Activated CD4-positive, alpha-beta T cell treated with anti-CD3 and anti-CD28 coated beads, Interleukin-10, Interleukin-2, amounts not matched to agents 100 ng/mL and 50 ng/mL, durations not matched to agents 16 hours and 8 hours (primary cell): ENCODE data around the gene PNPLA2.

Experiments used
- DNase-seq: peaks from one replicate; pipeline ENCODE4 v3.0.0-alpha.2; 2020

The PNPLA2 gene

DNA sequence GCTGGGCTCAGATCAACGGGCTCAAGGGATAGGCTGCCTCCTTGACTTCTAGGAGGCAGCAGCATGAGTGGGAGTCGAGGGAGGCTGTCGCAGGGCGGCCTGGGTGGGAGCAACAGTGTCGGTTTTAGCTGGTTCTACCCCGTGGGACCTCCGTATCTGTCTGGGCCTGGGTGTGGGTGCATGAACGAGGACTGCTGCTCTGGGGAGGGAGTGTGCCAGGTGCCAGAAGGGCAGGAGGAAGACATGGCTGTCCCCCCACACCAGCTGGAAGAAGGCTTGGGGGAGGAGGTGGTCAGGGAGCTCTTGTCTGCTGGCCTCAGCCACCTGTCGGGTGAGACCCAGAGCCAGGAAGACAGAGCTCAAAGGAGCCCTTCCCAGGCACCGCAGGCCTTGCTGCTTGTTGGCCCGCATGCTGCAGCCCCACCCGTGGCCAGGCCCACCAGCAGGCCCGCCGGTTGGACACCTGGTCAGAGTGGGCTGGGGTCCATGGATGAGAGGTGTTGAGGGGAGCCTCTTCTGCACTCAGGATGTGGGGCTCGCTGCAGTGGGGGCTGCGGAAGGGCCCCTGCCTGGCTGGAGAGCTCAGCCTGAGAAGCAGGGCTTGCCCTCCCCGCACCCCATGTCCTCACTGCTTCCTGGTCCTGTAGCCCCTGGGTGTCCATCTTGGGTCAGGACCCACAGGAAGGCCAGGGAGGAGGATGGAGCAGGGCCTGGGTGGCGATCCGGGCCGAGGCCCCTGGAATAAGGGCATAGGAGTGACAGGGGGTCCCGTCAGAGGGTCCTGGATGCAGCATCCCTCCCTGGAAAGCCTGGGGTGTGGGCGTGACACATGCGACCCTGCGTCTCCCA is 32.3 kb upstream of the PNPLA2 start:
- DNase-seq: no peak

DNA sequence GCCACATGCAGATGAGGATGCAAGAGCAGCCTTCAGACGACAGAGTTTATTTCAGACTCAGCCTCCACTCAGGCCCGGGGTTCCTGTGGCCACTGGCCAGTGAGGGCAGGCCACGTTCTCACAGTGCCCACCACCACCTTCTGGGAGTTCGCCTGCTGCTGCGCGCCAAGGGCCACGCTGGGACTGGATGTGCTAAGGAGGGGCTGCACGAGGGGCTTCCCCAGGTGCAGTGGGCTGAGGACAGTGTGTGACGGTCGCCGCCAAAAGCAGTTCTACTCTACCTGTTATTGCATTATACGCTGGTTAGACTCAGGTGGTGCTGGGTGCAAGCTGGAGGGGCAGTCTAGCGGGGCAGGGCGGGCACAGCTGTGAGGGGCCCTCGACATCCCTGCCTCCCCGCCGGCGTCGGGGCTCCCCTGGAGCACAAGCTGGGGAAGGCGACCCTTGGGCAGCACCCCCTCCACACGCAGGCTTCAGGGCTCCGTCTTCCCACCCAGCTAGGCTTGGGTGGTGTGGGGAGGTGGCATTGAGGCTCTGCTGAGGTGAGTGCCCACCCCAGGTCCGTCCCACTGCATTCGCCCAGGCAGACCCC is 31.5 kb upstream of the PNPLA2 start:
- DNase-seq: no peak

GRCh38 chr11:788009-788640 is 30.6 kb upstream of the PNPLA2 start:
- no peak for DNase-seq

- DNase-seq: no peak
These were observed 29.5 kb upstream of the PNPLA2 start for GRCh38 chr11:788953-789940.

- DNase-seq: peak; percentile 74
These were observed 28.8 kb upstream of the PNPLA2 start, which contains the start of gene CEND1 for GRCh38 chr11:789943-790342. Gene CEND1 (minus strand): TSS chr11:790090. CDS start chr11:788576, 1,514 bp downstream.

DNA sequence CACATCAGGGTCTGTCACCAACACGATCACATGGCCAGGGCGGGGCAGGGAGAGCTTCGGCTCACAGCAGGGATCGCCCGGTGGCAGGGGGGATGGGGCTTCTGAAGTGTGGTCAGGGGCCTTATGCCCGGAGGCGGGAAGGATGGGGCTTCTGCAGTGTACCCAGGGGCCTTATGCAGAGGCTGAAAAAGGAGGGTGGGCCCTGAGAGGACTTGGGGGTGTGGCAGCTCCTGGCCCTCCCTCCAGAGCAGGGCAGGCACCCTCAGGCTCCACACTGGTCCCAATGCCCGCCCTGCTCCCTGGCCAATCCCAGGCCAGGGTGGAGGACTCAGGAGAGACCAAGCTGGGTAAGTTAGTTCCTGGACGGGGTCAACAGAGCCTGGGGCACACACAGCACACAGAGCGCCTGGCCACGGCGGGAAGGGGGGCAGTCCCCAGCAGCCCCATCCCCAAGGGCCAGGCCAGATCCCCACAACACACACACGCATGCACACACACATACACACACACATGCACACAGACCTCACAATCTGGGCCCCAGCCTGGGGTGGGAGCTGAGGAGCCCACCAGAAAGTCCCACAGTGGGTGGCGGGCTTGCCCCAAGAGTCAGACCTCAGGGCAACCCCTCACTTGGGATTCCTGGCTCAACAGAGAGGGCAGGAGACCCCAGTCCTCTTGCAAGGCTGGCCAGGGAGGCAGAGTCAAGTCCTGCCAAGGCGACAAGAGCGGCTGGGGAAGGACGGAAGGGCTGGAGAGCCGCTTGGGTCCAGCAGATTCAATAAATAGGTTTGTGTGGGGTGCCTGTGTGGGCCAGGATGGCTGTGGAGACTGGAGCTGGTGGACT is 27.8 kb upstream of the PNPLA2 start:
- DNase-seq: no peak

DNA sequence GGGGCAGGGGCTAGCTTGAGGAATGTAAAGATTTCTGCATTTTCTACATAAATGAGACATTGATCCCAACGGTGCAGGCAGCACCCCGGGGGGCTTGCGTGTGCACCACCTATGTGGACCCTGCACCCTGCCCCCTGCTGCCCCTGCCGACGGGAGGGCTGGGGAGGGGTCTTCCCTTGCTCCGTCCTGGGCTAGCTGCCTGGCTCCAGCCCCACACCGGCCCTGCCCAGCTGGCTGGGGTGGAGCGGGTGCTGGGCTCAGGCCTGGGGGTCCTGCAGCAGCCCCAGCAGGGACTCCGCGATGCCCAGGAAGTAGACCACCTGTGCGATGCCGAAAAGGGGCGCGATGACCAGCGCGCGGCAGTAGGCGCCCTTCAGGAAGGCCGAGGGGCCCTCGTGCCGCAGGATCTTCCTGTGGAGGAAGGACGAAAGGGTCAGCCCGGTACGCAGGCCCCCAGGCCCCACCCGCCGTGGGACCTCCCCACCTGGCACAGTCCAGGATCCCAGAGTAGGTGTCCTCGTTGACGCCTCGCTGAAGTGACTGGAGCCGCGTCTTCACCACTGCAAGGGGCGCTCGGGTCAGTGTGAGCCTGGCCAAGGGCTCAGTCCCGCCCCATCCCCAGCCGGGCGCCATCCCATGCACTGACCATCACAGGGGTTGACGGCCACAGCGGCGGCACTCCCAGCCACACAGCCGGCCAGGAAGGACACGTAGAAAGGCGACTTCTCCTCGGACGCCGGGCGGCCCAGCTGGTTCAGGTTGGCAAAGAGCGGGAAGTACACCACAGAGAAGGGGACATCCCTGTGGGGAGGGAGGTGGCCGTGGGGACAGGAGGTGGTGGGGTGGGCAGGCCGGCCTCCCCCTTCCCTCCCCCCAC is 26.8 kb upstream of the PNPLA2 start:
- DNase-seq: no peak

- DNase-seq: no peak
These were observed 26.2 kb upstream of the PNPLA2 start for GRCh38 chr11:792535-792821.

GRCh38 chr11:792873-793272 is 25.8 kb upstream of the PNPLA2 start:
- no peak for DNase-seq

- DNase-seq: no peak
These were observed 25.2 kb upstream of the PNPLA2 start for GRCh38 chr11:793556-793955.

- no peak for DNase-seq
These were observed 24.5 kb upstream of the PNPLA2 start for GRCh38 chr11:794013-794765.

DNA sequence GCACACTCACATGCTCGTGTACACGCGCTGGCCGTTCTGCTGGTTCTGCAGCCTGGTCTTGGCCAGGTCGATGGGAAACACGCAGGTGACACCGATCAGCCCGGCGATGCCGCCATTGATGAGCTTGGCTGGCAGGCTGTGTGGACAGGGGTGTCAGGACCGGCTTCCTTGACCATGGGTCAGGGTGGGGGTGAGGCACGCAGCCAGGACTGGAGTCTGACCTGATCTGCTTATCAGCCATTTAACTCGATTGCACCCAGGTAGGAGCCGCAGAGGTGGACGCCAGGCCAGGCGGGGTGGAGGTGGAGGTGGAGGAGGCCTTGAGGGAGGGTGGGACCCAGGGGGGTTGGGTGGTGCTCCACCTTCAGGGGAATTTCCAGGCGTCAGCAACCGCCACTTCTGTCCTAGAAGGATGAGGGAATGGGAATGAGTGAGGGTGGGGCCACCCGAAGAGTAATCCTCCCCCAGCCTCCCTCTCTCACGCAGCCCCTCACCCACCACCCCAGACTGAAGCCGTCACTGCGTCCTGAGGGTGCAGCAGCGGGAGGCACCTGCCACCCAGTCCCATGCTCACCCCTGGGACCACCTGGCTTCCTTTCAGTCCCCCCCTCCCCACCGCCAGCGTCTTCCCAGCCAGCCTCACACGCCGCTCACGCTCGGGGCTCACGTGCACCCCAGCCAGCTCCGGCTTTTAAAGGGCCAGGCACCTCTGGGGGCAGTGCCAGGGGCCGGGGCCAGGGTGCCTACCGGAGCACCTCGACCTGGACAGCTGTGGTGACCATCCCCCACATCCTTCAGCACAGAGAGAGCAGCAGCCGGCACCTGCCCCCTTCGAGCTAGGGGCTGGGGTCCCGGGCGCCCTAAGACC is 23.7 kb upstream of the PNPLA2 start:
- DNase-seq: no peak

DNA sequence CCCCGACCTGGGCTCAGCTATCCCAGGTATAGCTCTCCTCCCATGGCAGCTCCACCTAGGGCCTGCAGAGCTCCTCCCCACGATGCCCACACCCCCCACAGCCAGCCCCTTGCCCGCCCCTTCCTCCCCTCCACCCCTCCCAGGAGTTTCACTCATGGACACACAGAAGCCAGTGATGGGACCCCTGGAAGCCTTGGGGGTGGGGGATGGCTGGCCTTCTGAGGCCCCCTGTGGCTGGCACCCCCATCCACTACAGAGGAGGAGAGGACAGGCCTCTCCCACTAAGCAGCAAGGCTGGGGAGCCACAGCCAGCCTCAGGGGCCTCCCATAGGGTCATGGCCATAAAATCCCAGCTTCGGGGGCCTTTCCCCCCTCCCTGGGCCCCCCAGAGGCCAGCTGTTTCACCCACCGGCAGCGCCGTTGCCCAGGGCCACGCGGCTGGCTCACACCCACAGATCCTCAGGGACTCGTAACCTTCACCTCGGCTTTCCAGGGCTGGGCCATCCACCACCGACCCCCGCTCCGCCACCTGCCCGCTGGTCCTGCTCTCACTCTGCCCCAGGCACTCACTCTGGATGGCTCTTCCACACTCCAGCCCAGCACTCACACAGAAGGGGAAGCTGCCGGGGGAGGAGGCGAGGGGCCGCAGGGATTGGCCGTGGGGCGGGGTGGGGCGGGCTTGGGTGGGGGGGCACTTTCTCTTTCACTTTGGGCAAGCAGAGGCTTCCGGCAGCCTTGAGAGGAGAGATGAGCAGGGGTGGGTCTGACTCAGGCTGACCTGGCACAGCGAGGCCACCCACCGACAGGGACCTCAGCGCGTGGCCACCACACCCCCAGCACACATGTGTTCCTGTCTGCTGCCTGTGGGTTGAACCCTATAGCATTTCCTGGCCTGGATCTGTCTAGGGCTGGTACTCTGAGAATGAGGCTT is 22.8 kb upstream of the PNPLA2 start:
- peak; percentile 92 for DNase-seq

DNA sequence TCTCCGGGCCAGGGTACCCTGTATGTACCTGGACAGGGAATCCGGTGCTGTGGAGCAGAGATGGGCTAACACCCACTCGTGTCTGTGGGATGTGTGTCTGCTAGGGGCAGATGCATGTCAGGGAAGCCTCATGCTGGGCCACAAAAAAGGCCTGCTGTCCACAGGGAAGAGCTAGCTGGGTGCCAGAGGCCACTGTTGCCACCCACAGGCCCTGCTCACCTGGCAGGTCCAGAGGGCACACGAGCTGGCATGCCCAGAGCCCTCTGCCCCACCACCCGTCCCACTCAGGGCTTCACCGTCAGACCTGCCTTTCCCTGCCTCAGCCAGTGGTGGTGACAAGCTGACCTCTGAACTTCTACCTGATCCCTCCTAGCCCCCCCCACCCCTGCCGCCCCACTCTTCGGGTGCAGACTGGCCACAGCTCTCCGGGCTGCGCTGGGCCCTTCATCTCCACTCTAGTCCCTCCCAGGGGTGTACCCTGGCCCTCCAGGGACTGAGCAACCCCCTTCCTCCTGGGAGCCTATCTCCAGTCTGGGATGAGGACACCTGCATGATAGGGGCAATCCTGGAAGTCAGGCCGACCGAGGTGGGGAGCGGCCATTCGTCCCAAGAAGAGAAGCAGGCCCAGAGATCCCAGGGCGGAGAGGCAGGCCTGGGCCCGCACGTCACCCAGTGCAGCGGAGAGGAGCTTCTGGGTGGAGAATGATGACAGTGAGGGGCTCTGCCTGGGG is 22.0 kb upstream of the PNPLA2 start:
- no peak for DNase-seq

DNA sequence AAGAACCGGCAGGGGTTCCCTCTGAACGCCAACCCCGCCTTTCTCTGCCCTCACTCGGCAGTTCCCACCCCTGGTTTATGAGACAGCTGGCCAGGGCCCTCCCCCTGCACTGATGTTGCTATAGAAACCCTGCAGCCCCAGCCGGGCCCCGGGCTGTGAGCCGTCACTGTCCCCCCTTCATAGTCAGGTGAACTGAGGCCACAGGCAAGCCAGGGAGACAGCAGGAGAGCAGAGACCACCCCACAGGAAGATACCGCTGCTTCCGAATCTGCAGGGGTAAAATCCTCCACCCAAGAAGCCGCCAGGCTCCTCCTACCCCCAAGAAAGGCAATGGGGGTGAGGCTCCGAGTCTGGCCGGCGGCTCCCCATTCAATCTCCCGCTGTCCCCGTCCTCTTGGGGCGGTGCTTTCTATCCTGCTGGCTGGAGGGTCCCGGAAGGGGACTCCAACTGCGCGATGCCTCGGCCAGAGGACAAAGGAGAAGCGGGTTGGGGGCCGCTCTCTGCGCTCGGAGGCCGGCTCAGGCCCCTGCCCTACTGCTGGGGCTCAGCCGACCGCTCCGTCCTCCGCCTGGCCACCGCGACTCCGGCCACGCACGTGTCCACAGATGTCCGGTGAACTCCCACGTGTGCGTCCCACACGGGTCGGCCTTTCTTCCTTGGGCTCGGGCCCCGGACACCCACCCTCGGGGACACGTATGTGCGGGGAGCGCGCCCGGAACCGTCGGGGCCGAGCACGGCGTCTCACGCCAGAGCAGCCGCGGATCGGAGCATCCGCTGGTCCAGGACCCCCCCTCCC is 21.2 kb upstream of the PNPLA2 start:
- peak; percentile 83 for DNase-seq

DNA sequence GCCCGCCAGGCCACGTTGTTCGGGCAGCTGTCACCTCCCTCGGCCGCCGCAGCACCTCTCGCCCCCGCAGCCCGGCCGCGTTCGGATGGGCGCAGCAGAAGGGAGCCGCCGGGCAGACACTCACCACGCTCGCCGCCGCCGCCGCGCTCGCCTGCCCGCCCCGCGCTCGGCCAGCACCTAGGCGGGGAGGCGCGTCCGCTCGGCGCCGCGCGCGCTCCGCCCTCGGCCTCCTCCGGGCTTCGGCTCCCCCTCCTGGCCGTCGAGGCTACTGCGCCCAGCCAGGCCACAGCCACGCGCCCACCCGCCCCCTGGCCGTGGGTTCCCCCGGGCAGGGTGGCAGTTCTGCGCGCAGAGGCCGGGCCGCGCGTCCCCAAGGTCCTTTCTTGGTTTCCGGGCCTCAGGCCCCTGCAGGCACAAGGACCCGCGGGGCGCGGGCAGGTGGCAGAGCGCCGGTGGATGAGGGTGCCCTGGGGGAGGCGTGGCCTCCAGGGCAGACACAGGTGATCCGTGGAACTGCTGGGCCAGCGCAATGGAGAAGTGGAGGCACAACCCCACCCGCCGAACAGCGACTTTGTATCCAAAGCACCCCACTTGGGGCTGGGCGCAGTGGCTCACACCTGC is 20.5 kb upstream of the PNPLA2 start, which contains the start of gene SLC25A22:
TSS of gene SLC25A22 (minus strand) at position 189 of the 621 bp plus-strand sequence. CDS start 3,275 bp downstream, outside the sequence.
- peak; percentile 89 for DNase-seq
